ENCODE measurements around the gene OPN1MW.
"Not testable (repeated sequence)": the region's sequence is repeated elsewhere in the genome, so short reads cannot be mapped to it uniquely, and the experiment has no call there.

Gene OPN1MW

DNA sequence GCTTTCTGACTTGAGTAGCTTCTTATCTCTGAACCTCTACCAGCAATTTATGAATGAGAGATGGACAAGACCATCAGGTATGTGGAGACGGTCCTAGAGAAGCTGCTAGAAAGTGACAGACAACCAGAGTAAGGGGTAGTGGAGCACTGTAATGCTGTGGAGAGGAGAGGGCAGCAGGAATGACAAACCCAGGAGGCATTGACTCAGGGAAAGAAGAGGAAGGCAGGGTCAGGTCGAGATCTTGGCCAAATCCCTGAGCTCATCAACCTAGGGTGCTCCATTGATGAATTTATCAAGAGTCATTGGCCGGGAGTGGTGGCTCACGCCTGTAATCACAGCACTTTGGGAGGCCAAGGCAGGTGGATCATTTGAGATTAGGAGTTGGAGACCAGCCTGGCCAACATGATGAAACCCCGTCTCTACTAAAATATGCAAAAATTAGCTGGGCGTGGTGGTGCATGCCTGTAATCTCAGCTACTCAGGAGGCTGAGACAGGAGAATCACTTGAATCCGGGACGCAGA is 57.6 kb downstream of the OPN1MW start:
- H2AFZ ChIP-seq (ENCODE audit: low read depth, low read length); H3K27me3 ChIP-seq (ENCODE audit: low read depth, low read length); H3K4me2 ChIP-seq (ENCODE audit: low read length); H3K4me1 ChIP-seq (ENCODE audit: low read length); H3K9ac ChIP-seq (ENCODE audit: low read length); H3K79me2 ChIP-seq (ENCODE audit: low read length); H3K36me3 ChIP-seq (replicated peaks; ENCODE audit: low read depth, low read length); H3K27ac ChIP-seq (ENCODE audit: low read length); H3K4me3 ChIP-seq (ENCODE audit: low read length); H4K20me1 ChIP-seq (ENCODE audit: insufficient read depth, low read length); H3K9me3 ChIP-seq (ENCODE audit: insufficient read depth, low read length): not testable (repeated sequence)
